CD14-positive monocyte (primary cell): ENCODE data around the gene VEGFC. TPM values are rescaled to one million over a fixed set of nuclear protein-coding genes. Genes with fewer than 3 reads are reported as not detected.

Experiments
- DNase-seq, 3 donors: peaks; one replicate each; pipeline ENCODE4 v3.0.0-alpha.2; 2011 to 2022
- H2AFZ ChIP-seq: 2 replicates; pipeline ENCODE4 v1.6.0; 2012; ENCODE audit warnings: mild to moderate bottlenecking, low read depth, low read length, inconsistent platforms; ENCODE audit not compliant: insufficient read depth, poor library complexity, severe bottlenecking
- H3K27ac ChIP-seq, 2 donors: 1 replicate in 1 of 2; 2 replicates in 1 of 2; pipeline ENCODE4 v1.5.1; 2012 to 2013; ENCODE audit warnings: low read length in 2 of 2, control low read depth in 1 of 2, inconsistent platforms in 1 of 2, low read depth in 1 of 2, mild to moderate bottlenecking in 1 of 2
- H3K27me3 ChIP-seq, 2 donors: one replicate each; pipeline versions ENCODE4 v1.6.0 to v1.6.1; 2011 to 2013; ENCODE audit warnings: low read length in 2 of 2; ENCODE audit not compliant: control insufficient read depth in 2 of 2, insufficient read depth in 2 of 2
- H3K36me3 ChIP-seq, 2 donors: replicated peaks in 1 of 2; 1 replicate in 1 of 2; 2 replicates in 1 of 2; pipeline versions ENCODE4 v1.5.1 to v1.6.1; 2012 to 2013; ENCODE audit warnings: low read length in 2 of 2, control low read depth in 1 of 2, inconsistent platforms in 1 of 2, mild to moderate bottlenecking in 1 of 2; ENCODE audit not compliant: insufficient read depth in 2 of 2, control insufficient read depth in 1 of 2
- H3K4me1 ChIP-seq, 2 donors: 1 replicate in 1 of 2; 2 replicates in 1 of 2; pipeline versions ENCODE4 v1.5.1 to v1.6.1; 2012 to 2013; ENCODE audit warnings: low read length in 2 of 2, control low read depth in 1 of 2, inconsistent platforms in 1 of 2, mild to moderate bottlenecking in 1 of 2, moderate library complexity in 1 of 2; ENCODE audit not compliant: insufficient read depth in 2 of 2, control insufficient read depth in 1 of 2
- H3K4me2 ChIP-seq: replicated peaks from 2 replicates; pipeline ENCODE3; 2012; ENCODE audit warnings: low read length, moderate library complexity, mild to moderate bottlenecking; ENCODE audit not compliant: poor library complexity, severe bottlenecking; ENCODE audit errors: extremely low read depth
- H3K4me3 ChIP-seq, 3 experiments: fragments of 200-600 bp in 1 of 3; sonication (generic) in 1 of 3; replicated peaks in 1 of 3; 1 replicate in 2 of 3; 2 replicates in 1 of 3; pipeline ENCODE4 v1.5.1; 2011 to 2013; ENCODE audit warnings: low read length in 3 of 3, mild to moderate bottlenecking in 3 of 3, control low read depth in 2 of 3, low read depth in 2 of 3, inconsistent platforms in 1 of 3, moderate library complexity in 1 of 3
- H3K79me2 ChIP-seq: 2 replicates; pipeline ENCODE4 v1.6.0; 2012; ENCODE audit warnings: mild to moderate bottlenecking, control low read depth, inconsistent platforms, low read length, moderate library complexity; ENCODE audit not compliant: insufficient read depth
- H3K9ac ChIP-seq: 2 replicates; pipeline ENCODE4 v1.6.0; 2017; ENCODE audit warnings: low read length, mild to moderate bottlenecking; ENCODE audit not compliant: insufficient read depth, poor library complexity, severe bottlenecking
- H3K9me3 ChIP-seq, 2 donors: replicated peaks in 1 of 2; 1 replicate in 1 of 2; 2 replicates in 1 of 2; pipeline versions ENCODE4 v1.5.1 to v1.6.1; 2012 to 2013; ENCODE audit warnings: low read length in 2 of 2, control low read depth in 1 of 2; ENCODE audit not compliant: control insufficient read depth in 1 of 2, insufficient read depth in 1 of 2
- H4K20me1 ChIP-seq: 2 replicates; pipeline ENCODE4 v1.6.0; 2012; ENCODE audit warnings: mild to moderate bottlenecking, low read length, control low read depth, moderate library complexity; ENCODE audit not compliant: insufficient read depth
- H3K27ac Mint-ChIP-seq, 7 donors: one replicate each; pipeline ENCODE4 v1.8.0; 2020; ENCODE audit warnings: mild to moderate bottlenecking in 7 of 7, mixed read lengths in 7 of 7, moderate library complexity in 6 of 7, inconsistent platforms in 2 of 7
- H3K27me3 Mint-ChIP-seq, 3 donors: one replicate each; pipeline ENCODE4 v1.8.0; 2021 to 2022; ENCODE audit warnings: low read depth in 3 of 3, mild to moderate bottlenecking in 3 of 3, mixed read lengths in 3 of 3, moderate library complexity in 3 of 3, inconsistent platforms in 1 of 3
- H3K36me3 Mint-ChIP-seq, 2 donors: one replicate each; pipeline ENCODE4 v1.8.0; 2020; ENCODE audit warnings: mixed read lengths in 2 of 2, inconsistent platforms in 1 of 2, mild to moderate bottlenecking in 1 of 2
- H3K4me1 Mint-ChIP-seq: one replicate; pipeline ENCODE4 v1.8.0; 2020; ENCODE audit warnings: mild to moderate bottlenecking, mixed read lengths
- H3K4me3 Mint-ChIP-seq, 2 donors: one replicate each; pipeline ENCODE4 v1.8.0; 2020; ENCODE audit warnings: mild to moderate bottlenecking in 2 of 2, mixed read lengths in 2 of 2, moderate library complexity in 1 of 2
- H3K9me3 Mint-ChIP-seq, 7 donors: one replicate each; pipeline ENCODE4 v1.8.0; 2020 to 2022; ENCODE audit warnings: mixed read lengths in 7 of 7, mild to moderate bottlenecking in 6 of 7, moderate library complexity in 6 of 7, inconsistent platforms in 2 of 7
- CTCF ChIP-seq: fragments of 200-600 bp; IDR thresholded peaks from one replicate; pipeline ENCODE4 v1.8.0; 2022; ENCODE audit warnings: antibody characterized with exemption, mild to moderate bottlenecking
- whole genome bisulfite sequencing: methylation state at CpG from one replicate; pipeline ENCODE4 v1.1.5; 2013; ENCODE audit warnings: missing lambda C conversion rate; ENCODE audit not compliant: insufficient coverage; 5-methylcytosine and 5-hydroxymethylcytosine counted together
- intact Hi-C, 2 donors: fragments of 100-400 bp; cut with micrococcal nuclease; formaldehyde crosslinking; loops; one replicate each; pipeline versions ENCODE4 v1.15.0 to v1.15.1; 2023
- polyA plus RNA-seq, 3 donors: library from polyadenylated mRNA; depleted of rRNA in 1 of 3; unstranded in 2 of 3; stranded (reverse) in 1 of 3; fragments of 300-500 nt in 2 of 3; fragments of >200 nt in 1 of 3; fragmentation: Illumina TruSeq in 2 of 3; gene quantifications; 1 replicate in 2 of 3; 2 replicates in 1 of 3; pipeline ENCODE4 v1.2.3, GENCODE V29; 2012 to 2021

Gene VEGFC
- polyA plus RNA-seq, 3 donors, result not detected

- H3K27ac ChIP-seq, result no peak overlapping the region
- Mint-ChIP-seq H3K36me3 (no peaks in the 10 kb centered on the region), H3K27ac (no peak overlapping the region), H3K4me1 (no peaks in the 10 kb centered on the region), H3K27me3 (peaks cover 0 to 1% (median 0%) of the 10 kb centered on the region in 3 donors), H3K9me3 (peaks cover 0 to 1% (median 0%) of the 10 kb centered on the region in 7 donors), H3K4me3 (no peak overlapping the region)
- TF ChIP-seq CTCF, result no peak
- no peaks in the 10 kb centered on the region for H4K20me1 ChIP-seq
- H3K4me1 ChIP-seq, result no peaks in the 10 kb centered on the region
- H3K27me3 ChIP-seq, result no peaks in the 10 kb centered on the region
- no CpG with 5 or more reads among the region's 2 CpGs for WGBS
- H3K4me2 ChIP-seq, result no peak overlapping the region
- H3K9ac ChIP-seq, result no peak overlapping the region
- H3K79me2 ChIP-seq, result no peaks in the 10 kb centered on the region
- no peaks in the 10 kb centered on the region for H3K36me3 ChIP-seq
- H3K9me3 ChIP-seq, result no peaks in the 10 kb centered on the region
- no peak overlapping the region for H2AFZ ChIP-seq
- H3K4me3 ChIP-seq, result no peak overlapping the region
- DNase-seq, result no peak
- intact Hi-C loops, result no loop called here
Observed at GRCh38 chr4:176735300-176735699, 57.4 kb downstream of the VEGFC start.

- intact Hi-C loops, result no loop called here
- no peaks in the 10 kb centered on the region for H3K36me3 Mint-ChIP-seq
- Histone ChIP-seq H4K20me1 (no peaks in the 10 kb centered on the region), H3K79me2 (no peaks in the 10 kb centered on the region), H3K27me3 (no peaks in the 10 kb centered on the region), H3K4me3 (no peak overlapping the region), H3K4me2 (no peak overlapping the region), H2AFZ (no peak overlapping the region), H3K36me3 (no peaks in the 10 kb centered on the region), H3K9me3 (no peaks in the 10 kb centered on the region), H3K4me1 (no peaks in the 10 kb centered on the region), H3K9ac (no peak overlapping the region), H3K27ac (no peak overlapping the region)
- DNase-seq, result no peak
- peaks cover 0 to under 1% (median 0%) of the 10 kb centered on the region in 7 donors for H3K9me3 Mint-ChIP-seq
- H3K27ac Mint-ChIP-seq, result no peak overlapping the region
- WGBS, result no CpG with 5 or more reads among the region's 4 CpGs
- no peaks in the 10 kb centered on the region for H3K4me1 Mint-ChIP-seq
- H3K27me3 Mint-ChIP-seq, result peaks cover 0 to 2% (median 0%) of the 10 kb centered on the region in 3 donors
- TF ChIP-seq CTCF, result no peak
- no peak overlapping the region for H3K4me3 Mint-ChIP-seq
Observed at GRCh38 chr4:176734461-176734860, 58.3 kb downstream of the VEGFC start.
